ENCODE measurements around the gene ARHGAP26.

The ARHGAP26 gene

DNA sequence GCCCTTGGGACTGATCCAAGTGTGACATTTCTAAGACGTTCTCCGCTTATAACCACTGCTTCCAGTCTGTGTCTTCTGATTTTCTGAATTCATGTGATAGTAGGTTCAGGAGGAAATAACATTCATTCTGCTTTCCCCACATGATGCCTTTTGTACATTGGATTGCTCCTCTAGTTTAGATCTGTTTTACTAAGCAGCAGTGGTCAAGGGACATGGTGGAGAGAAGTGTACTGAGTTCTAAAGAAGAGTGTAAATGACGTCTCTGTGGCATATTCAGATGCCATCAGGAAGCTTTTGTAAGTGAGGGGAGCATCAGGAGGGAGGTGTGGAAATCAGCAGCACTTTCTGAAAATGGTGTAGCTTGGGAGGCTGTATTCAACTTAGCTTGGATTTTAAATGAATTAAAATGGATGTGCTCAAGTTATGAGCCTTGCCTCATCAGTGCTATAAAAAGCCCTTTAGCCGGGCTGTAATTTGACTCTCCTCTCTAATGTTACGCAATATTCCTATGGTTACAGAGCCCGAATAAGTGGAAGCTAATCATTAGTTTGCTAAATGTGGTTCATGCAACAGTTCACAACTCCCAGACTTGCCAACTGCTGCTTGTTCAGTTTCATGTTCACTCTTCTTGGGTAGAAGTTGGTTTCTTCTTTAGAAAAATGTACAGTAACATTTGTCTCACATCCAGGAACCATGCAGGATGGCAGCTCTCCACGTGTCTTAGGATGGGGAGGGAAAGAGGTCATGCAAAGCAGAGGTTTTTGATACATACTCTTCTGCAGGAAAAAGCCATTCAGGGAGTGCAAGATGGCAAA is 281.3 kb downstream of the ARHGAP26 start:
- no peak for DNase-seq

DNA sequence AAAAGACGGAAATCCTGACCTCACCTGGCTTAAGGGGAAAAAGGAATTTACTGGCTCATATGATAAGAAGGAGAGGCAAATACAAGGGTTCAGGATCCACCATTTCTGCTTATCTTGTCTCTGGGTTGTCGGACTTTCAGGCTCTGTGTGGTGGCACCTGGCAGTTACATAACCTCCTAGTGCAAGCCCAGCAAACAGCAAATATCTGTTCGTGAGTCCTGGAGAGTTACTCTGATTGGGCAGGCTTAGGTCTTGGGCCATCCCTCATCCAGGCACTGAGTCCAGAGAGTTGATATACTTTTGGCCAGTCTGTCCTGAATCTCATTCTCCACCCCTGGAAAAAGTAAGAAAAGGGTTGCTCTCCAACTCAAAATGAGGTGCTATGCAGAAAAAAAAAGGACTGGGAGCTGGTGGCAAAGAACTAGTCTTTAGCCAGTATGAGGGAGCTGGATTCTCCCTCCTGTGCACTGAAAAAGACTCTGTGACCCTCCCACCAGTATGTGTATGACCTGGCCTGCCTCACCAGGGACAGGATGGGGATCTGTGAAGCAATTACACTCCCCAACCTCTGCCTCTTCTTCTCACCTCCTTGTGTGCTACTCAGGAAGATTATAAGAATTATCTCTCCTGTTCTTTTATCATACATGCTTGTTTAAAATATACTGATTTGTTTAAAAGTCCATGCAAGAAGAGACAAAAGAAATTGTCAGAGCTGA is 282.9 kb downstream of the ARHGAP26 start:
- no peak for DNase-seq

DNA sequence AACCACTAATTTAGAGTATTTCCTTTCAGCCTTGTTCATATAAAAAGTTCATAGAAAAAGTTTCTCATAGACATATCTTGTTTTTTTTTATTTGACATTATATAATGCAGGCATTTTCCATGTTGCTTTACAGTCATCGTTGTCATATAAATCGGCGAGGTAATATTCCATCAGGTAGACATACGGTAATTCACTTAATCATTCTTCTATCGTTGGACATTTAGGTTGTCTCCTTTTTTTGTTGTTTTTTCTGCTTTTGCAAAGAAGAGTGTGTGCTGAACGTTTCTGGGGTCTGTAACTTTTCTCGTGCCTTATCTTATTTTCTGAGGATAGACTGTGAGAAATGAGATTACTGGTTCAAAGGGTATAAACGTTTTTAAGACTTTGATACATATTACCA is 283.6 kb downstream of the ARHGAP26 start:
- no peak for DNase-seq

DNA sequence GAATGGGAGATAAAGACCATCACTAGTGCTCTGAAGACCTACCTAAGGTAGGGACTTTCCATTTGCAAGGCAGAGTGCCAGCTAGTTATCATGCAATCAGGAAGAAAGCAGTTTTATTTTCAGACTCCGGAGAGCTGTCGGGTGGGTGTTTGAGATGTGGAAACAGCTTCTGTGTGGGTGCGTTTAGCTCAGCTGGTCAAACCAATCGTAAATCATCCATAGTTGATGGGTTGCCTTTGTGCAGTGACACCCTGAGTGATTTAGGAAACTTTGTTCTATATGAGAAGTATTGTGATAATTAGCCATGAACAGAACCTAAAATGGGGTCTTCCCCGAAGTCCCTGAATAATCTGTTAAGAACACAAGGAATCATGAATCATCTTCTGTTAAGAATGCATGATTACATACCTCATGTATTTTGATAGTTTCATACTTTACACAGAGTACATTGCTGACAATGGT is 284.3 kb downstream of the ARHGAP26 start:
- peak in 1 of 2 experiments; percentile 21 for DNase-seq

DNA sequence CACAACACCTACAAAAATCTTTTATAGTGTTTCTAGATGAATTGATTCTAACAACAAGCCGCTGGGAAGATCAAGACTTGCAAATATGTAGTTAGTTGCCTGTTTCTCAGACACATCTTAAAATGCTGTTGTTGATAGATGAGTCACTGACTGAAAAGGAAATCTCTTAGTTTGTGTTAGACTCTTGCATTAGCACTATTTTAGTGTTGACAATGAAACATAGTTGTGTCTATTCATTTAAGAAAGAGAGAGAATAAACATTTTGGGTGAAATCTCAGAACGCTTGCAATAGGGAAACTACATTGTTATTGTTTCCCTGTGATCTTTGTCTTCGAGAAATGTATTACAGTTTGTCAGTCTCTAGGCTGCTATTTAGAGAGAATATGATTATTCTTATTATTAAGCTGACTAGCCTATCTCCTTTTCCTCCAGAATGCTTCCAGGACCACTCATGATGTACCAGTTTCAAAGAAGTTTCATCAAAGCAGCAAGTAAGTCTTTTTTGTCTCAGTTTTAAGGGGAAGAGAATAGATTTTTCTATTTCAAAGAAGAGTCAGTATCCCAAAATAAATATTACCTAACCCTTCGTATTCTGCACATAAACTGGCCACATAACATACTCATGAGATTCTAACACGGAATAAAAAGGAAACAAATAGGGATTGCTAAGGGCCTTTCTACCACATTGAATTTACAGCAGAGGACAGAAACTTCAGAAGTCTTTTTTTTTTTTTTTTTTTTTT is 285.6 kb downstream of the ARHGAP26 start:
- no peak for DNase-seq

DNA sequence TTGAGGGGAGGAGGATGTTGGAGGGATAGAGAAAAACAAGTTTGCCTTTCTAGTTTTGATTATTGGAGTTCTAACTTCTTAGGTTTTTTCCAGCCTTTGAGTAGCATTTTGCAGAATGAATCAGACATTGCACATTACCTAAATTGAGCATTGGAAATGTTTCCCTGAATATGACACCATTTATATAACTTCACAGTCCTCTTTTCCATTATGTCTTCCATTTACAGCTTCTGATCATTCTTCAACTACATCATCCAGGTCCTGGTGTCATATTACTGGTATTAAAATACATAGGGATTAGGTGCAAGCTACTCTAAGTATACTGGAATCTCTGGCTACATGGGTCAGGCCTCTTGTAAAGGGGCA is 286.1 kb downstream of the ARHGAP26 start:
- no peak for DNase-seq

DNA sequence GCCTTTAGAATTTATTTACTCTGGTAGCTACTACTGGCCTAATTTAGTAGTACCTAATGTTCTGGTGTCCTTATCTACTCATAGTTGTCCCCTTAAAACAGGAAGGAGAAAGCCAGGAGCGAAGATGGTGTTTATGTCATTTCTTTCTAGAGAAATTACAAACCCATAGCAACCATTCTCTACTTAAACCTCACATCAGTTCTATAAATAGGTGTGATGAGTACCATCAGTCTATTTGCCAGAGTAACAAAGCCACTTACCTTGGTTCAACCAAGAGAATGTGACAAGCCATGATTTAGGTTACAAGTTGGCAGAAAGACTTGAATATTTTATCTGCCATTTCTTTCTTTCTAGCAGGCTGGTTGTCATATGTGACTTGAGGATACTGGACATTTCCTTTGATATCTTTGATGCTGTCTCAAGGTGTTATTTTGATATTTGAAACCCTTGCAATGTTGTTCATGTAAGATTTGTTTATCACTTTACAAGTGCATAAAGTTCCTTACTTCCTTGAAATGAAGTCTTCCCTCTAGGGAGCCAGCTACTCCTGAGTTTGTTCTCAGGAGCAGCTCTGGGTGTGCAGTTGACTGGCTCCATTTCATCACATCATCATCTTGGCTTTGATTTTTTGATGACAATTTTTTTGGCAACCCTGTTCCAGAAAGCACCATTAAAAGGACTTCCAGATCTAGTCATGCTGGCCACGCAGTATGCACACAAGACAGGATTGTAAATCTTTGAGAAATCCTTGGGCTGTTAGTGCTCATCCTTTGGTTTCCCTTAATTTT is 286.8 kb downstream of the ARHGAP26 start:
- no peak for DNase-seq

DNA sequence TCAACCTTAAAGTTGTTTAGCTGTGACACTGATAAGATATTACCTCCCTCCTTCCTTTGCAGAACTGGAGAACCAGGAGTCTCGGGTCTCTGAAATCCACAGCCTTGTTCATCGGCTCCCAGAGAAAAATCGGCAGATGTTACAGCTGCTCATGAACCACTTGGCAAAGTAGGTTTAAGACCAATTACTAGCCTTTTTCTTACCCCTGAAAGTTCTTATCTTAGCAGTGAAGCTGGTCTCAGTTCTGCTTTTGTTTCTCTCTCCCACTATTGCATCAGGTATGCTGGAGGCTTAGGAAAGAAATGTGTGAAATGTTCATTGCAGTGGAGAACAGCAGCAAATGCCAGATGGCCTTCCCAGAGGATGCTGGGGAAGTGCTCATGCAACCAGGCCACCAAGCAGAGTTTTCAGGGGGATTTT is 287.4 kb downstream of the ARHGAP26 start:
- no peak for DNase-seq

DNA sequence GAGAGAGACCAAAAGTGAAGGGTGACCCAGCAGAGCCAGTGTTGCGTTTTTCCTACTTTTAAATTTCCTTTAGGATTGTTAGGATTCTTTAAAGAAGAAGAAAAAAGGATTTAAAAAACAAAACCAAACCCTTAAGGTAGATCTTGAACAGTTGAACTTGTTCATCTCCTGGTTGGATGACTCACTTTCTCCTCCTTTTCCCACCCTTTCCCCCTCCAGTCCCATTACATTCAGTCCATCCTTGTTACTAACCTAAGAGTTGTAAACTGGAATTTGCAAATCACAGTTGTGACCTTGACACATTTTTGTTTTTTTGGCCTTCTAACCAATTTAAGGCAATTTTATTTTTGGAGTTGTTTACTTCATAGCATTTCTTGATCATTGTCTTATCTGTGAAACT is 289.2 kb downstream of the ARHGAP26 start:
- no peak for DNase-seq

DNA sequence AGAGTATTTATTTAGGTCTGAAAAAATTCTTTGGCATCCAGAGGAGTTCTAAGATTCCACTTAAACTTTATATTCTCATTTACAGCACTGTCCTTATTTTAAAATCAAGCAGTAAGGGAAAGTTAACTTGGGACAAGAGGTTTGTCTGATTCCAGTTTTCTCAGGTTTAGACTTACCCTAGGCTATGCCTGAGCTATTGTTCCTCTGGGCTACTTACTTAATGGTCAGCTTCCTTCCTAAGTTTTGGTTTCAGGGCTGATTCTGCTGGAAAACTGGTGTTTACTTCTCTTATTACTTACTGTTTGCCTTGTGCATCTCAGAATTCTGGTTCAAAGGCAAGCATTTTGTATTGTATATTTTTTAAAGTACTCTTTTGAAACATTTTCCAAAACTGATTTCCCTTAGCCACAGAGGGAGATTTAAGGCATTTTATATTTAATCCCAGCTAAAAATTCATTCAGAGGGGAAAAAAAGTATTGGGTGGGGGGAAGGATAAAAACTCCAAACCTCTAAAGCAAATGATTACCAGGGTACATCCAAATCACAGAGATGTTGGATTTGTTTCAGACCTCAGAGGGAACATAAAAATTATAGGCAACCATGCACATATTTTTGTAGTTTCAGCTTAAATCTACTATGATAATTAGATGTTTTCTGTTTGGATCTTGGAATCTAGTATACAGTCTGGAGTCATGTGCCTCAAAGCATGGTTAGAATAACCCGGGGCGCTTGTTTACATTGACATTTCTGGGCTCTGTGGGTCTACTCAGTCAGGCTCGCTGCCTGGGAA is 290.0 kb downstream of the ARHGAP26 start:
- DNase-seq, result no peak

DNA sequence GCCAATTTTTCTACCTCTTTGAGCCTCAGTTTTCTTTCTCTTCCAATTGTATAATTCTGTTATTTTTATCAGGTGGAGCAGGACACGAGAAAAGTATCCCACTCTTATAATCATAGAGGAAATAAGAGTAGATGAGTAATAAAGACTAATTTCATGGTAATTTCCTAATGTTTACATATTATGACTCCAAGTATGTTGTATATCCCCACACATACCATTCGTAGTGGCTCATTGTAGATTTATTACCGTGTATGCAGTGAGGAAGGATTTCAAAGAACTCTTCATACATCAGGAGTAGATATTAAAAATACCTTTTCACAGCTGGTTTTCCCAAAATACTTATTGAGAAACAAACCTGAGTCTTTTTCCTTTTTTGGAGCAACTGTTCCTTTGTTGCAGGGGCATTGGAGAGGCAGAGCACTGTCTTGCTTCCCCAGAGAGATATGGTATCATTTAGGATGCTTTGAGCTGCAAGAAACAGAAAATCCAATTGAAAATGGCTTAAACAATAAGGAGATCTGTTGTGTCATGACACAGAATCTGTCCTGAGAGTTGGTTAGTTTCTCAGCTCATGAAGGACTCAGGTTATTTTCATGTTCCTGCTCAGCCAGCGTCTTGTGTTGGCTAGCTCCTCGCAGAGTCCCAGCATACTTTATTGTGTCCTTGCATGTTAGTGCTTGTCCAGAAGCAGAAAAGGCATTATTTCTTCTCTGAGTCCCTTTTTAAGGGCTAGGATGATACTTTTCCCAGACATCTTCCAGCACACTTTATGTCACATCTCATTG is 291.2 kb downstream of the ARHGAP26 start:
- DNase-seq, result no peak

DNA sequence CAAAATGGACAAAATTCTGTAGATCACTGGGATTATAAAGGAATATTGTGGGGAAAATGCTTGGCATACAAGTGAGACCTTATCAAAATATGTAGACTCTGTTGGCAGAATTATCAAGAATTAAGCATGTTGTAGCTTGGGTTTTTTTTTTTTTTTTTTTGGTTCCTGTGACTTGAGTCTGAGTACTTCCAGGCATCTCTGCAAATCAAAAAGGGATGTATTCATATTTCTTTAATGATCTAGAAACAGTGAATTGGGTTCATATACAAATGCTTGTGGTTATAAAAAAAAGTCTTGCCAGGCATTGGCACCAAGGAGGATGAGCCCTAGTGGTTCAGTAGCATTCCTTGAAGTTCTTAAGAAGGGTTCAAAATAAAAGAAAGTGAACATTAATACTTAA is 292.2 kb downstream of the ARHGAP26 start:
- DNase-seq, result no peak

DNA sequence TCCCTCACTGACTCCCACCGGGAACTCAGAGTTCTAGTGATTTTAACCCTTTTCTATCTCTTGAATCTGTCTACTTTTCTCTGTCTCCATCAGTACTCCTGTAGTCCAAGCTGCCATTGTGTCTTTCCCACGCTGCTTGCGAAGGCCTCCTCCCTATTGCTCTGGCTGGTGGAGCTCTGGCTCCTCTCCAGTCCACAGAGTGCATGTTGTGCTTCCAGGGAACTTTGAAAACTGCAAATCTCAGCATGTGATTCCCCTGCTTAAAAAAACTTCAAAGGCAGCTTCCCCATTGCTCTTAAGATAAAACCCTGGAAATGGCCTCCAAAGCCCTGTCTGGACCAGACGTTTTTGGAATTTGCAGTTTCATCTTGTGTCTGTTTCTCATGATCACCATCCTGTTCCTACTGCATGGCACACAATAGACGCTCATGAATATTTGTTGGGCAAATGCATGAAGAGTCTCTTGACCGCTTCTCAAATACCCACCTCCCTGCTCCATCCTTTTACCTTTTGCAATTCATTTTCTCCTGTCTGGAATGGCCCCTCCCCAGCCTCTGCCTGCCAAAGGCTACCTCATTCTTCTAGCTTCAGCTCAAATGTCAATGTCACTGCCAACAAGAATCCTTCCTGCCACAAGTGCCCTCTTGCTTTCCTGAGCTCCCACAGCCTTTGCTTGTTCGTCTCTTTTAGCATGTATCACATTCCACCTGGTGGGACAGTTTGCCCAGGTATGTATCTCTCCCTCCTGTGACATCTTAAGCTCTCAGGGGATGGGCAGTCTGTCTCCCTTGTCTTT is 293.2 kb downstream of the ARHGAP26 start:
- DNase-seq, result no peak

DNA sequence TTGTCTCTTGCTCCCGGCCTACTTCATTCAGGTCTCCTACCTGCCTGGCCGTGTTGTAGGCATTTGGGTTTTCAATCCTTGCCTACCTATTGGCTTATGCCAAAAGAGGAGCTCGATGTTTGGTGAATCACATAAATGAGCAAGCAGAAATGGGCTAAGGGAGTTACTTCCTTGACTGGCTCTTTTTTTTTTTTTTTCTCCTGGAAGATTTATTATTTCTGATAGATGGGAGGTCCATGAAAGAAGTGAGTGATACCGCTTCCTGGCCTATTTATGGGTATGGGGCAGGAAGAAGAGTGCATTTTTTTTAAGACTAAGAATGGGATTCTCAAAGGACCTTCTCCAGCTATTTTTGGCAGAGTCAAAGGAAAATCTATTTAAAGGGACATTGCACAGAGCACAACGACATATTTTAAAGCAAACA is 294.1 kb downstream of the ARHGAP26 start:
- DNase-seq, result no peak

DNA sequence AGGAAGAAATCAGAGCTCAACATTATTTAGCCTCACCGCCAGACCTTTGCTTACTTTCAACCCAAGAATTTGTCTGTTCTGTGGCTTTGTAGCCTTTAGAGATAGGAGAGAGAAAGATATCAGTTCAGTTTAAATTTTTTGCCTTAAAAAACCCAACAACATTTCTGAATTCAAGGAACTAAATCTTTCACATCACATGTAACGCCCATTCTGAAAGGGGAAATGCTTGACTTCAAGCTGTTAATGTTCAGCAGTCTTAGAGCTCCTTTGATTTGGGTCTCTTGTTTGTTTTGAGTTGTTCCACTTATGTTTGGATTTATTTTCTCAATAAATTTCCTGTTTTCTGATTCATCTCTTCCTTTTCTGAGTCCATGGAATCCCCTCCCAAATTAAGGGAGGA is 294.5 kb downstream of the ARHGAP26 start:
- DNase-seq, result no peak

DNA sequence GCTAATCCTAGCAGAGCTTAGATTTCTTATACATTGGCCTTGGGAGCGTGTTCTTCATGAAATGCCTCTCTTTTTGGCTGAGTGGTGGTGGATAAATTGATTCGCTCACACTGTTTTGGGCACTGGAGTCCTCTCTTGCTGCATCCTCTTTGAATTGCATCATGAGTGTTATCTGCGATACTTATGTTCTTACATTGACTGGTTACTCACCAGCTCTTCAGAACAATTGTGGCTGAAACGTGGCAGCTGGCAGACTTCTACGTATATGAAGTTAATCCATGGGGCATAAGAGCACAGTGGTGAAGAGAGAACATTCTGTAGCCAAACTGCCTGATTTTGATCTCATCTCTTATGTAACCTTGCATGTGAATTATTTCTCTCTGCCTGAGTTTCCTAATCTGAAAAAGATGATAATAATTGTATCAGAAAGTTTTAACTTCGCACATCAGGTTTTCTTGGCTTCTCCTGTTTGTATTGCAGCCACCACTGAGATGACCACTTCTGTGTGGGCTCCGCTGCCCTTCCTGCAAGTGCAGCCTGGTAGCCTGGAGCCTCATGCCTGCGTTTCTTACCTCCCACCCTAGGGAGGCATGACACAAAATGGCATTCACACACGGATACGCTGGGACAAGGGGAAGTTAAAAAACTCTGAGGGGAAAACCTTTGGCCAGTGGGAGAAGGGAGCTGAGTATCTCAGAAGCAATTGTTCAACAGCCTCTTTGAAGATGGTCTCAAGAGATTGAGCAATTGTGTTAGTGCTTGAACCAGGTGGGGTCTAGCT is 295.2 kb downstream of the ARHGAP26 start:
- no peak for DNase-seq

DNA sequence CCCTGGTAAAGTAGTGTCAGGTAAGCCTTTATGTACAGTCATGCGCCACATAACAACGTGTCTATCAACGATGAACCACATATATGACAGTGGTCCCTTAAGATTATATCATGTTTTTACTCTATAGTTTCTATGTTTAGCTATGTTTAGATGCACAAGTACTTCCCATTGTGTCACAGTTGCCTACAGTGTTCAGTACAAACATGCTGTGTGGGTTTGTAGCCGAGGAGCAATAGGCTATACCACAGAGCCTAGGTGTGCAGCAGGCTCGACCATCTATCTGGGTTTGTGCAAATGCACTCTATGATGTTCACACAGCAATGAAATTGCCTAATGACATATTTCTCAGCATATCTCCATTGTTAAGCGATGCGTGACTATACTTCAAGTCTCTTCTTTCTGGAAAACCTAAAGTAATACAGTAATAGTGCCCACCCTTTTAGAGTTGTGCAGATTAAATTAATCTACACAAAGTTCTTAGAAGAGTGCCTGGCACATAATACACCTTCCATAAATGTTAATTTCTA is 295.9 kb downstream of the ARHGAP26 start:
- DNase-seq, result no peak

DNA sequence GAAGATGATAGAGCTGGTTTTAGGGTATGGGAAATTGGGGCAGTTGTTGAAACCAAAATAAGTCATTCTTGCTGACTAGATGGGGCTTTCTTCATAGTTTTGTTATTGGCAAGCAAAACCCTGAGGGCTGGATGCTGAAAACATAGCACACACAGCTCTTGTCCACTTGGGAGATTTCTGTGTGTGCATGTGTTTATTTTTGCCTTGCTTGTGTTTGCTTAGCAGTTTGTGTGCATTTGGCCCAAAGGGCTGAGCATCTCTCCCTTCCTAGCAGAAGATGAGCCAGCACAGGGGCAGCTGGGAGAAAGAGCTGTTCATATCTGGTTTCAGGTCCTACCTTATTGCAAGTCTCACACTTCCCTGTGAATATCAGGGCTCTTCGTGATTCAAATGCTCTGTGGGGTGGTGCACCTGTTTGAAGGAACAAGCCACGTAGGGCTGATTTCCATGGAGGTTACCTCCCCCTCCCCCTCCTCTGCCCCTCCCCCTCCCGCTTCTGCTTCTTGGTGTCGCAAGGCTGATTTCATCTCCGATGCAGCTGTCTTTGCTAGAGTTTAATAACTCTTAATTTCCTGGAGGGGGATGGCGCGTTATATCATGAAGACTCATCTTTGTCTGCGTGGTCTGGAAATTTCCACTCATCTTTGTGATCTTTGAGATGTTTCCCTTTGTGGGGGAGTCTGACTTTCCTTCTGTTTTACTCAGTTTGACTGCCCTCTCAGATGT is 296.5 kb downstream of the ARHGAP26 start:
- peak; percentile 26 to 49 for DNase-seq
